ENCODE measurements around the gene NAA16. TPM values are rescaled to one million over a fixed set of nuclear protein-coding genes. Genes with fewer than 3 reads are reported as not detected.
A peak's percentile ranks its signal among the peaks of the same experiment; 100 is the strongest.

NAA16 gene
- total RNA-seq, 4 donors from 2014 or later, result 14.3 to 41.0 (median 22.6) TPM

GRCh38 chr13:41312176-41312500 lies 1.1 kb downstream of the NAA16 start:
- DNase-seq (ENCODE audit: low spot score in 2 of 2), result peak; percentile 73 to 80
- peaks cover 34% of the 10 kb centered on the region for H3K4me1 ChIP-seq
- H3K4me3 ChIP-seq, result peak overlapping the region; percentile 89
- no peaks in the 10 kb centered on the region for H3K36me3 ChIP-seq
- no peaks in the 10 kb centered on the region for H3K27me3 ChIP-seq
- under 1% methylated on average over 11 of the region's 11 CpGs for WGBS
- TF ChIP-seq CTCF (IDR thresholded peaks at IDR 0.05) (no peak), POLR2A (IDR thresholded peaks at IDR 0.05) (no peak), EP300 (IDR thresholded peaks at IDR 0.05) (no peak), POLR2AphosphoS5 (IDR thresholded peaks at IDR 0.05) (no peak)
- H3K9me3 ChIP-seq, result no peaks in the 10 kb centered on the region
- H3K27ac ChIP-seq, result peak overlapping the region; percentile 94

DNA sequence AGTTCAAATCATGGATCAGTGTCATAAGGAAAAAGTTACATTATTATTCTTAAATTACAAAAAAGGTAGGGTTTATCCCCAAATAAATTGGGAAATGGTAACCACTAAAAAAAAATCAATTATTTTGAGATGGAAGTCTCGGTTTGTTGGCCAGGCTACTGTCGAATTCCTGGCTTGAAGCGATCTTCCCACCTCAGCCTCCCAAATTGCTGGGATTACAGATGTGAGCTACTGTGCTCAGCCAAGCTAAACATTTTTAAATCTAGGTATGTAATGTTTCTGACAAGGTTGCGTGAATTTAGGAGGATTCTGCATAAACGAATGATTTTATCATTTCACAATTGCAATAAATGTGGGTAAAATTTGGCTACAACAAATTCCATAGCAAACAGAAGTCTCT lies 2.0 kb downstream of the NAA16 start:
- H3K4me3 ChIP-seq, result peak overlapping the region; percentile 89
- WGBS, result 43% methylated on average over 5 of the region's 5 CpGs
- DNase-seq (ENCODE audit: low spot score in 2 of 2), result no peak
- H3K27ac ChIP-seq, result no peak overlapping the region
- H3K27me3 ChIP-seq, result no peaks in the 10 kb centered on the region
- no peaks in the 10 kb centered on the region for H3K36me3 ChIP-seq
- TF ChIP-seq POLR2AphosphoS5 (IDR thresholded peaks at IDR 0.05) (no peak), EP300 (IDR thresholded peaks at IDR 0.05) (no peak), POLR2A (IDR thresholded peaks at IDR 0.05) (no peak), CTCF (IDR thresholded peaks at IDR 0.05) (no peak)
- no peaks in the 10 kb centered on the region for H3K9me3 ChIP-seq
- peaks cover 34% of the 10 kb centered on the region for H3K4me1 ChIP-seq

GRCh38 chr13:41313659-41314197 lies 2.7 kb downstream of the NAA16 start:
- H3K9me3 ChIP-seq, result no peaks in the 10 kb centered on the region
- H3K36me3 ChIP-seq, result no peaks in the 10 kb centered on the region
- TF ChIP-seq POLR2AphosphoS5 (IDR thresholded peaks at IDR 0.05), result no peak
- TF ChIP-seq EP300 (IDR thresholded peaks at IDR 0.05), result no peak
- TF ChIP-seq CTCF (IDR thresholded peaks at IDR 0.05), result no peak
- TF ChIP-seq POLR2A (IDR thresholded peaks at IDR 0.05), result no peak
- no peaks in the 10 kb centered on the region for H3K27me3 ChIP-seq
- 69% methylated on average over 6 of the region's 6 CpGs for WGBS
- no peak overlapping the region for H3K4me3 ChIP-seq
- peaks cover 34% of the 10 kb centered on the region for H3K4me1 ChIP-seq
- no peak overlapping the region for H3K27ac ChIP-seq
- DNase-seq (ENCODE audit: low spot score in 2 of 2), result no peak

- DNase-seq (ENCODE audit: low spot score in 2 of 2), result no peak
- no peaks in the 10 kb centered on the region for H3K36me3 ChIP-seq
- WGBS, result 85% methylated on average over 5 of the region's 5 CpGs
- H3K27me3 ChIP-seq, result no peaks in the 10 kb centered on the region
- no peak overlapping the region for H3K27ac ChIP-seq
- no peak for TF ChIP-seq CTCF (IDR thresholded peaks at IDR 0.05)
- no peak for TF ChIP-seq POLR2A (IDR thresholded peaks at IDR 0.05)
- TF ChIP-seq EP300 (IDR thresholded peaks at IDR 0.05), result no peak
- no peak for TF ChIP-seq POLR2AphosphoS5 (IDR thresholded peaks at IDR 0.05)
- H3K9me3 ChIP-seq, result no peaks in the 10 kb centered on the region
- H3K4me1 ChIP-seq, result peaks cover 32% of the 10 kb centered on the region
- no peak overlapping the region for H3K4me3 ChIP-seq
Measured at GRCh38 chr13:41315443-41316047, 4.5 kb downstream of the NAA16 start.

GRCh38 chr13:41317243-41317642 lies 6.2 kb downstream of the NAA16 start:
- Histone ChIP-seq H3K9me3 (no peaks in the 10 kb centered on the region), H3K27me3 (no peaks in the 10 kb centered on the region), H3K4me1 (peaks cover 28% of the 10 kb centered on the region), H3K27ac (no peak overlapping the region), H3K36me3 (peaks cover 5% of the 10 kb centered on the region), H3K4me3 (no peak overlapping the region)
- TF ChIP-seq POLR2A (IDR thresholded peaks at IDR 0.05), result no peak
- no peak for DNase-seq (ENCODE audit: low spot score in 2 of 2)
- WGBS, result 87% methylated on average over 1 of the region's 1 CpG

DNA sequence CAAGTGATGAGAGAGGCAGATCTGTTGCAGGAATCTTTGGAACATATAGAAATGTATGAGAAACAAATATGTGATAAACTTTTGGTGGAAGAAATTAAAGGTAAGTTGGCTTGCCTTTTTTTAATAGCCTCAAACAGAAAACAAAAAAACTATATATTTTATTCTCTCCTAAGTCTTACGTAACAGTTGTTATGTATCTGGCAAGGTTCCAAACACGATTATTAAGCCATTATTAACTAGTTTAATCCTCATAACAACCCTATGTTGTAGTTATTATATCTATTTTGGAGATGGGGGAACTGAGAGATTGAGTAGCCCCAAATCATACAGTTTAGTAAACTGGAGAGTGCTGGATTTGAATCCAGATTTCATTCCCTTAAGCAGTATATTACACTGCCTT lies 14.7 kb downstream of the NAA16 start:
- WGBS, result 56% methylated on average over 2 of the region's 2 CpGs
- H3K9me3 ChIP-seq, result no peaks in the 10 kb centered on the region
- H3K27ac ChIP-seq, result no peak overlapping the region
- H3K4me3 ChIP-seq, result no peak overlapping the region
- no peaks in the 10 kb centered on the region for H3K4me1 ChIP-seq
- no peak for DNase-seq (ENCODE audit: low spot score in 2 of 2)
- no peak for TF ChIP-seq CTCF (IDR thresholded peaks at IDR 0.05)
- no peak for TF ChIP-seq POLR2AphosphoS5 (IDR thresholded peaks at IDR 0.05)
- TF ChIP-seq EP300 (IDR thresholded peaks at IDR 0.05), result no peak
- TF ChIP-seq POLR2A (IDR thresholded peaks at IDR 0.05), result no peak
- H3K36me3 ChIP-seq, result peaks cover 19% of the 10 kb centered on the region
- no peaks in the 10 kb centered on the region for H3K27me3 ChIP-seq

Data from suprapubic skin (tissue), 4 donors.